NK-92 (cell line): Measurements from ENCODE around the gene ADAD2.

Experiments
- DNase-seq: peaks from one replicate; lab custom pipeline; 2025; ENCODE audit not compliant: unreplicated experiment; lab: John Stamatoyannopoulos, UW

Gene ADAD2

DNA sequence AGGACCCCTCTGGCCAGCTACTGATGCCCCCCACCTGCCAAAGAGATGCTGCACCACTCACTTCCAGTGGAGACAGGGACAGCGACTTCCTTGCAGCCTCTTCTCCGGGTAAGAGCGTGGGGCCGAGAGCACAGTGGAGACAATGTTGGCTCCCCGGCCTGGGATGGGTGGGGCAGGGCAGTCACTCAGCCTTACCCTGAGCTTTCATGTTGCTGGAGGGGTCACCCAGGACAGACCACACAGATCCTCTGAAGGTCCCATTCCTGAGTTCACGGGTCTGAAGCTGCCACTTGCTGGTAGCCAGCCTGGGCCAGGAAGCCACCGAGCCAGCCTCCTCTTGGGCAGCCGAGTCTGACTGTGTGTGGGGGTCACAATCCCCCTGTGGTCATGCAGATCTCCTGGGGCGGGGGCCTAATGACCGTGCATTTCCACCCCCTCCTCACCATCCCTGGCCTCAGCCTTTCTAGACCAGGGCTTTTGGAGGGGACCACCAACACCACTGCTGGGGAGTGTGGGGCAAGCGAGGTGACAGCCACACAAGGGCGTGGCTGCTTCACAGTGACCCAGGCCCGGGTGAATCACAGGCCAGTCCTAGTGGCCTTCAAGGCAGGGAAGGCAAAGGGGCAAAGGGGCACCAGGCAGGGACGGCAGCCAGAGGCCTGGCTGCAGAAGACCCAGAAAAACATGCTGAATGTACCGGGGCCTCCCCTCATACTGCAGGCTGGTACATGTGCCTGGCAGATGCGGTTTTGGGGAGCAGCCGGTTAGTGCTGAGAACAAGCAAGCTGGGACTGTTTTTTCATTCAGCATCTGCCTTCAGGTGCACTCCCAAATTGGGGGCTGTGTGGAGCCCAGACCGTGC lies 14.5 kb upstream of the ADAD2 start:
- no peak for DNase-seq

DNA sequence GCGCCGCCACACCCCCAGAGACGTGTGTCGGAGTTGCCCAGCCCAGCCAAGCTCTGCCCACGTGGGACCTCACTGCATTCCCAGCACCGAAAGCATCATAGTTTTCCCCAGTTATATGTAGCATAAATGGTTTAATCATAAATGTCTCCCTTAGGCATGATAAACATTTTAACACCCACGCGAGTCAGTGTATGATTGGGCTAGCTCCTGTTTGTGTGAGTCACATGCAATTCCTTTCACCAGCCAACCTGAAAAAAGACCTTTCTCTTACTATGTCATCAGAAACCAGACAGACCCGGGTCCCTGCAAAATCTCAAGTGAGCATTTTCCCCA lies 13.2 kb upstream of the ADAD2 start:
- DNase-seq = no peak

DNA sequence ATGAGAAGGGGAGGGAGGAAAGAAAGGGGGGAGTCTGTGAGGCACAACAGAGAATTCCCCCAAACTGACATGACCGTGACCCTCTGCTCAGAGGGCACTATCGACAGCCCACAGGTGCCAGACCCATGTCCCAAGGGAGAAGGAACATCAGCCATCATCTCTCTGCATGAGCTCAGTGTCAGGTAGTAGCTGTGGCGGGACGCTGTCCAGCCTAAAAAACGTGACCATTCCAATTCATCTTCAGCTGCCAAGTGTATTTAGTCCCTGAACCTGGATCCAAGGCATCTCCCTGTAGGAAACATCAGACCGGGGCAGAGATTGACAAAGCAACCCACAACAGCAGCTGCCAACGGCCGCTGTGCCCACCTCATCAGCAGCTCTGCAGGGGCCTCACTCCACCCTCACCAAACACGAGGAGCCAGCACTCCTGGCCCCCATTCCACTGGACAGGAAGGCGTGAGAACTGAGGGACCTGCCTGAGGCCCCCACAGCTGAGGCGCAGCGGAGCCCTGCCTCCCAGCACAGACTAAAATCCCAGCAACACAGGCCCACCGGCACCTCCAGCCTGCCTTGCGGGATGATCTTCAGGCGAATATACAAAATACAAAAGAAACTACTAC lies 12.7 kb upstream of the ADAD2 start:
- no peak for DNase-seq

DNA sequence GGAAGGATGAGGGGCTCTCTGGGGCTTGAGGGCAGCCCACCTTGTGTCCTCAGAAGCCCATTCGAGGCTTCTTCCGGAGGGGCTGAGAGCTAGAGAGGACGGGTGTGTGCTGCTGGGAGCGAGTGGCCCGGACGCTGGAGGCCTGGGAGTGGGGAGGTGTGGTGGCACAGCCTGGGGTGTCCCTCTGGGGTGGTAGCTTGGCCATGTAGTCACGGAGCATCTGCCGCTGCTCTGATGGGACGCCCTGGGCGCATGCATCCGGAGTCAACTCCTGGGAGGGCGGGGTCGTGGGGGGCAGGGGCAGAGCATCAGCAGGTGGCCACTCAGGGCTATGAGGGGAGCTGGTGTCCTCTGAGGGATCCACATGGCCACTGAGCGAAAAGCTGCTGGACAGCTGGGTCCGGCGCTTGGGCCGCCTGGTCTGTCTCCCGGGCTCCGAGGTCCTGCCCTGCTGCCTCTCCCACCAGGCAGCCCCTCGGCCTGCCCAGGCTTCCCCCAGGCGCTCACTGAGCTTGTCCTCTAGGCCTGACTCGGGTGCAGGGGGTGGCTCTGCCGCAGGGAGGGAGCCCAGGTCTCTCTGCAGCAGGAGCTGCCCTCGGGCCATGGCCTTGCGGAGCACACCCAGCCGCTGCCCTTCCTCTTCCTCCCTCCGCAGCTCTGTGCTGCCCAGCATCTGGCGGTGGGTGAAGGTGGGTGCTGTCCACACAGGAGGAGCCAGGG lies 11.9 kb upstream of the ADAD2 start:
- DNase-seq = no peak

DNA sequence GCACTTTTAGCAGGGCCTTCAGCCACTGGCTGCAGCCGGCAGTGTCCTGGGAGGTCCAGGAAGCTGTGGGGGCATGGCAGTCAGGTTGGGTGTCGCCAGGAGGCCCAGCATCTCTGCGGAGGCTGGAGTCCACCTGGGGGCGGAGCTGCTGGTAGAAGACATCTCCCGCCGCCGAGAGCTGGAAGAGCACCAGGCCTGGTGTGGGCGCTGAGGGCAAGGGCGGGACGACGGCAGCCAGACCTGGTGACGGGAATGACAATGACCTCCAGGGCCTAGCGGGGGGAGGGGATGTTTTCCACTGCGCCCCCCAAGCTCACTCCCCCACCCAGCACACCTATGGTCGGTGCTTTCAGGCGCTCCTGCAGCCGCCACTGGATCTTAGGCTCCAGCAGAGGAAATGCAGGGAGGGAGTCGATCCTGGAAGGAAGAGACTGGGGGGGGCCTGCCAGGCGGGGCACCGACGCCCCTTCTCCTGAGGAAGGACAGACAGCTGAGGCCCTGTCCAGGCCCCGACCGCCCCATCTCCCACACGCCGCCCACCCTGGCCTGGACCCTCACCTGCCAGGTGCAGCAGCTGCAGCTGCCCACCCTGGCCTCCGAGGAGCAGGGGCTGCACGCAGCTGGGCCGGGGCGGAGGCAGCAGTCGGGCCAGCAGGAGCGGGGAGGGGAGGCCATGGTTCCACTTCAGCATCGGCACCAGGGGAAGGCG lies 11.2 kb upstream of the ADAD2 start:
- no peak for DNase-seq

DNA sequence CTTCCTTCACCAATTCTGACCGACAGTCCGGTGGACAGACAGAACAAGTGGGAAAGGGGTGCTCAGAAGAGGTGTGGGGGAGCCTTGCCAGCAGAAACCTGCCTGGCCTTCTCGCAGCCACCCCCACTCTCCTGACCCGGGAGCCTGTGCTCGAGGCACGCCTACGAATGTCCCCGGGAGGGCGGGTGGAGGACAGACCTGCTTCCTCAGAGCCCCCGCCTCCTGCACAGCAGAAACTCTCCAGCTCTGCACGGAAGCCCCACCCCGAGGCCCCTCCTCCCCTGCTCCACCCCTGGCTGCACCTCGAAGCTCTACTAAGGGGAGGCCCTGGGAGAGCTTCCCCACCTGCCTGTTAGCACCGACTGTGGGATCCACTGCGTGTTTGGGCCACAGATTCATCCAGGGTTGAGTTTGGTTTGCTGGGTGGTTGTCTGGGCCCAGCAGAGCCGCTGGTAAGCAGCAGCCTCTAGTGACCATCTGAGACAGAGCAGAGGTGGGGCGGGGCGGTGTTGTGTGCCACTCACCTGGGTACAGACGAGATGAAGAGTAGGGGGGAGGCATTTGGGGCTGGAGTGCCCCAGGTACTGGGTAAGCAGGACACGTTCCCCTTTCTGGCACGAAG lies 10.3 kb upstream of the ADAD2 start:
- DNase-seq = no peak

DNA sequence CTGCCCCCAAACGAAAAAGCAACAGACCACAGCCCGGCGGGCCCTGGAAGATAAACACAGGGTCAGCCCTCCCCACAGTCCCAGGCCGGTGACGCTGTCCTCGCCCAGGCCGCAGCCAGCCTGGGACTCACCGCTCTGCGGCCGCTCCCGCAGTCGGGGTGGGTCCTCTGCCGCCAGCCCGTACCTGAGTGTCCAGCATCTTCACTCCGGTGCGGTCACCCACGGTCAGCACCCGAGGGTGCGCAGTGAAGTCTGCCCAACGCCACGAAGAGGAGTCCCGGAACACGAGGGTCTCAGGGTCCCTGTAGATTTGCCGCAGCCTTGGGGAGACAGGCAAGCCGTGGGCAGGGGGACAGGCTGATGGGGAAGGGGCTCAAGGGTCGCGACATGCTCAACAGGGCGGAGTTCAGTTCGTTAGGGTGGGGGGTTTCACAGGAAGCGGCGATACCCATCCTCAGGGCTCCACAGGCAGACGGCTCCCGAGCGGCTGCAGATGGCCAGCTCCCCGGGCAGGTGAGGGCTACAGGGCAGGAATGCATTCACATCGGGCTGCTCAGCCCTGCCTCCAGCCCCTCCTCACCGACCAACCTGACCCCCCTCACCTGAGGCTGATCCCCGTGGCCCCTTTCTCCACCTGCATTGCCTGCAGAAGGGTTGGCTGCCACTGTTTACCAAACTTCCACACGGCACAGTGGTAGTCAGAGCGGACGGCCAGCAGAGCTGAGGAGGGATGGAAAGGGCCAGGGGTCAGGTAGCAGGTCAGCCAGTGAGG lies 9.6 kb upstream of the ADAD2 start:
- DNase-seq = no peak

DNA sequence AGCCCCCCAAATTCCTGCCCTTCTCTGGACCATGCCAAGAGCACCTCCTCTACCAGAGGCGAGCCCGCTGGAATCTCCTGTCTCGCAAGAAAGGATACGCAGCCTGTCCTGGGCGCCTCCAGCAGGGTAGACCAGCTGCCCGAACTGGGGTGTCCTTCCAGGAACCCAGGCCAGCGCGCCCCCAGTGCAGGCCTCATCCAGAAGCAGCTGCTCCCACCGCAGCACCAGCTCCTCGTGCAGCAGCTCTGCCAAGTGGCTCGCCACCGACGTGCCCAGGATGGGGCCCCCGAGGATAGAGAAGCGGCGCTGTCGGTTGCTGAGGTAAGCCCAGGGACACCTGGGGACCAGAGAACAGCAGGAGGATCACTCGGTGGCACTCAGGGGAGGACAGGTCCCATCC lies 8.9 kb upstream of the ADAD2 start:
- DNase-seq = no peak

DNA sequence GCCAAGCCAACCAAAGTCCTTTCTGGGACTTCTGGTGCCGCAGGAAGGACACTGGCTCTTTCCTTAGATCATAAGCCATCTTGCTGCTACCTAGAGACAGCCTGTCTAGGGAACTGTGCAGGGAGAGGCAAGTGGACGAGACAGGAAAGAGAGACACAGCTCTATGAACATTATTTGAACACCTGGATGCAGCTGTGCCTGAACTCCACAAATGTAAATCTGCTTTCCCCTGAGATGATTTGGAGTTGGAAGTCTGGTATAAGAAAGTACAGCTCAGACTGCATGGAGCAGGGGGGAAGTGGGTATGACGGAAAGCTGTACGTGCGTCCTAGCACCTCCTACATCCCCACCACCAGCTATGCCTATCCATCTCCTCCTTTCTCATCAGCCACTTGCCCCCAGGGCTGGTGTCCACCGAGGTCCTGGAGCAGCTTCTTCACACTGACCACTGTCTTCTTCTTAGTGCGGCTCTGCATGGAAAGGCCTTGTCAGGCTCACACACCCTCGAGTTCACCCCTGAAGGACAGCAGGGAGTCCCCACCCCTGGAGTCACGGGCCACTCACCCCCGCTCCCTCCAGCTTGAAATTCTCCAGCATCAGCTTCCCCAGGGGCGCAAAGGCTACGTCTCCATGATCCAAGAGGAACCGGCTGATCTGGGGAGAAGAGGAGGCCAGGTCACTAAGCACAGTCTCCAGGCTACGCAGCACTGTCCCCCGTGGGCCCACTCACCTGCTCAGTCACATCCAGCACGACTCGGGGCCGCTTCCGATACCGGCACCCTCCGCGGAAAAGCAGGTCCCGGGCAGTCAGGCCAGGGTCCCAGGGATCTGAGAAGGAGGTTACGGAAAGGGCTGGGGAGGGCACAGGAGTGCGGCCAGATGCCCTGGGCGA lies 8.0 kb upstream of the ADAD2 start:
- DNase-seq = no peak

DNA sequence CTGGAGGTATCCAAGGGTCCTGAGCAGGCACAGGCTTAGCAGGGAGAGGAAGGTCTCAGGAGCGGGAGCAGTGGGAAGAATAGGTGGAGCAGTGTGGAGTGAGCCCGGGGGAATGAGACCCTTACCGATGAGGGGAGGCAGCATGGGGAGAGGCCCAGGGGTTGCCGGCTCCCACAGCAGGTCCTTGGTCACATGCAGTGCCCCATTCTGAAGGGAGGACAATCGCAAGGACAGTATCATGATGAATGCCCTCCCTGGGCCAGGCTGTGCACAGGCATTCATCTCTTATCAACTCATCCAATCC lies 7.4 kb upstream of the ADAD2 start:
- no peak for DNase-seq

DNA sequence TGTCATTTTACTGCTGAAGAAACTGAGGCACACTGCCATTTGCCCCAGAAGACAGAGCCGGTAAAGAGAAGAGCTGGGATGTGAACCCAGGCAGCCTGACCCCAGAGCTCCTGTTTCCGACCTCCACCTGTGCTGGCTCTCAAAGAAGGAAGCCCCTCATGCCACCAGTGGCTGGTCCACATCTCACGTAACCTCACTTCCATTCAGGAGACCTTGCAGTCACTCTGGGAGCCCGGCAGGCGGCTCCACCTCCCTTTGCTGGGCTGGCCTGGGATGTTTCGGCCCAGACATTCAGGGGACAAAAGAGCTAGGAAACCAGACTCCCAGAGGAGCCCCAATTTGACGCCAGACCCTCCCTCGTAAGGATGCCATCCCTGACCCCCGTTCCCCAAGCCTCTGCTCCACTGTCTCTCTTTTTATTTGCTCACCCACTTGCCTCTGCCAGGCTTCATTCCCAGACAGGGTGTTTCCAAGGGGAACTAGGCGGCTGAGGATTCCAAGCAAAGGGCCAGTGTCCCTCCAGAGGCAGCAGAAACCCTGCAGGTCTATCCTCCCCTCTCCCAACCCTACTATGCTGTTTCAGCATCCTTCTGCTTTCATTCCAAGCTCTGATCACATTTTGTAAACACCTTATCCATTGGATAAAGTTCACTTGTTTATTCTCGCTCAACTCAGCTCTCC lies 6.9 kb upstream of the ADAD2 start:
- no peak for DNase-seq

DNA sequence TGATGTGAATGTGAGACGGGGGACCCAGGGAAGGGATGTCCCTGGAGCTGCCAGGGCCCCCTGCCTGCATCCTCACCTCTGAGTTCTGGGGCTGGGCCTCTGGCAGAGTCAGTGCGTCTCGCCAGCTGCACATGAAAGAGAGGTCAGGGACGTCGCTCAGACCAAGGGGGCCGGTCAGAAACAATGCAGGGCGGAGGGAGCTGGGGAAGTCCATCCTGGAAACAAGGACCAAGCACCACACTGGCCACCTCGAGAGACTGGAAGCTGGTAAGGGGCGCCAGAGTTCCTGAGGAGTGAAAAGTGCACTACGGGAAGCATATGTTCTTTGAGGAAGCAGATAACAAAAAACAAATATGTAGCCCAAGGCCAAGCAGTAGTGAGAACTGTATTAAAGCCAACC lies 6.2 kb upstream of the ADAD2 start:
- no peak for DNase-seq

DNA sequence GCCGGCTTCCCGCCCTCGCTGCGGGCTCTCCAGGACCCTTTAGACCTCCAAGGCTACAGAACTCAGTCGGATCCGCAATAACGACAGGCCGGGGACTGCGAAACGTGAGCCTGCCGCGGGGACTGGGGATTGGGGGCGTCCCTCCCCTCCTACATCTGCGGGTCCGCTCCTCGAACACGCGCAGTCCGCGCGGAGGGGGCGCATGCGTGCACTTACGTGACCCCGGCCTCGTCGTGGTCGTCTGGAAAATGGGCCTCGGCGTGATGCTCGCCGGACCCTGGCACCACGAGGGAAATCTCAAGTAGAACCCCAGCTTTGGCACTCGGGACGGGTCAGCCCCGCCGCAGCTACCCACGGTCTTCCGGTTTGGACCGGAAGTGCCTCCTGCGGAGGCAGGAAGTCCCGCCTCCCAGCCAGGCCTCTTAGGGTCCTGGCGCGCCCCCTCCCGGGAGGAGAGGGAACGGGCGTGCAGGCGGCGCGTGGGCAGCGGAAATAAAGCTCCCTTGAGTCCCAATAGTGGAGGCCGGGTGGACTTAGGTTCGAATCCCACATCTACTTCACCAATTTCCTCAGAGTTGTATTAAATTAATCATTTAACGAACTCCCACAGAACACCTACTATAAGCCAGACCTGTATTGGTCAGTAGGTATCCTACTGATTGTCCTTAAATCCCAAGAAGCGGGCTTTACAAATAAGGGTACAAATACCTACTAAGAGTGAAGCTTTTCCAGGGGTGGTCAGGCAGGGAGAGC lies 4.1 kb upstream of the ADAD2 start, which contains the start of gene TAF1C:
TAF1C (minus strand) TSS at position 373 of the 753 bp plus-strand sequence. CDS start 2,069 bp downstream, outside the sequence.
- DNase-seq = peak; percentile 57

DNA sequence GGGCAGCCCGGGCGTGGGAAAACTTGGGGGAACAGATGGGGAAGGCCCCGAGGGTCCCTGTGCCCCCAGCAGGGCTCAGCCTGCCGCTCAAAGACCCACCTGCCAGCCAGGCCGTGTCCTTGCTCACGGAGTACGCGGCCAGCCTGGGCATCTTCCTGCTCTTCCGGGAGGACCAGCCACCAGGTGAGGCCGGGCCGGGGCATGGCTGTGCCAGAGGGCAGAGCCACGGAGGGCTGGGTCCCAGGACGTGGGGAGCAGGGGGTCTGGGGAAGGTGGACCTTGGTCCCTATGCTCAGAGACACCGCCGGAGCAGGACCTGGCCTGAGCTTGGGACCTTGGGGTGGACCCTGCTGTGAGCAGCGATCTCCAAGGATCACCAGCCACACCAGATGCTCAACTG lies 509 bp downstream of the ADAD2 start:
- DNase-seq = no peak

DNA sequence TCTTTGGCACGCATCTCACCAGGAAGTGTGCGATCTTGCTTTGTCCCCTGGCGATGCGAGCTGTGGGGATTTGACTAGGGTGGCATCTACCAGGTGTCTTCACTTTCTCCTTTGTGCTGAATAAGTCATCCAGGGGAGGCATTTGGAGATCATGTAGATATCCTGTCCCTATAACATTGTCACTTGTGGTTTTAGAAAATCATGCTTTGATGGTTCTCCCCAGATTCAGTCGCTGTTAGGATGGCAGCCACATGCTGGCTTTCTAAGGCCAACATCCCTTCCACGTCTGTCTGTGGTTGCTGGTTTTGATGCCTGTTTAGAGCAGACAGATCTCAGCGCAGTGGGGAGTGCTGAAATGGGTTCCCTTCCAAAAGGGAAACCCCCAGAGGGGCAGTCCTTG lies 2.5 kb downstream of the ADAD2 start:
- DNase-seq = no peak

DNA sequence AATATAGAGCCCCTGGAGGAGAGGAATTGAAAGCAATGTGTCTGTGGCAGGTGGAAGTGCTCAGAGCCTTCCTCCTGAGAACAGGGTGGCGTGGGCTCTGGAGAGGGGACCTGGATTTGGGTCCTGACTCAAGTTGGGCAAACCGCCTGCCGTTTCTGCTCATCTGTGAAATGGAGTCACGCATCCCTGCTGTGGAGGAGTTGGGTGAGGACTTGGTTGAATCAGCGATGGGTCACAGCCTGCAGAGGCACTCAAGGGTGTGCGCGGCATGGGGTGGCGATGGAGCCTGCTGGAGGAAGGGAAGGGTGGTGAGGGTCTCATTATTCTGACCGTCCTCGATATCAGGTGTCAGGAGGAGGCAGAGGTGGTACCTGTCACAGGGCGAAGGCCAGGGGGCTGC lies 3.1 kb downstream of the ADAD2 start:
- no peak for DNase-seq

DNA sequence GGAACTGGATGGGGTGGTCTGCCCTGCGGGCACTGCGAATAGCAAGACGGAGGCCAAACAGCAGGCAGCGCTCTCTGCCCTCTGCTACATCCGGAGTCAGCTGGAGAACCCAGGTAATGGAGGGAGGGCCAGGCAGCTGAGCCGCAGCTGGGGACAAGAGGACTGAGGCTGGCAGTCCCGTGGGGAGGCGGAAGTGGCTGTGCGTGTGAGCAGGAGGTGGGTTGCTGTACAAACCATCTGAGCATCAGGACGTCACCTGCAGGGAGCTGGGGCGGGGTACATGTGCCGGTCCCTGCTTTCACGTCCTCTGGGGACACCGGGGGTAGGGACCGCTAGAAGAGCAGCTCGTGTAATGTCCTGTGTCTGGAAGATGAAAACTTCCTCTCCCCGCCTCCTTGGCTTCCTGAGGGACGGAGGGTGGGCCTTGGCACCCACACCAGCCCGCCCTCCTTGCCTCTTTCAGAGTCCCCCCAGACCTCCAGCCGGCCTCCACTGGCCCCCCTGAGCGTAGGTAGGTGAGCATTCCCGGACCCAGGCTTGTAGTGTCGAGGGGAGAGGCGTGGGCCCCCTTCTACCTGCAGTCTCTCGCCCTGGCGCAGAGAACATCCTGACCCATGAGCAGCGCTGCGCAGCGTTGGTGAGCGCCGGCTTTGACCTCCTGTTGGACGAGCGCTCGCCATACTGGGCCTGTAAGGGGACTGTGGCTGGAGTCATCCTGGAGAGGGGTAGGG lies 3.7 kb downstream of the ADAD2 start:
- DNase-seq = no peak
